ENCODE measurements around the gene THADA.
"Not testable (repeated sequence)": the region's sequence is repeated elsewhere in the genome, so short reads cannot be mapped to it uniquely, and the experiment has no call there.

Gene THADA

DNA sequence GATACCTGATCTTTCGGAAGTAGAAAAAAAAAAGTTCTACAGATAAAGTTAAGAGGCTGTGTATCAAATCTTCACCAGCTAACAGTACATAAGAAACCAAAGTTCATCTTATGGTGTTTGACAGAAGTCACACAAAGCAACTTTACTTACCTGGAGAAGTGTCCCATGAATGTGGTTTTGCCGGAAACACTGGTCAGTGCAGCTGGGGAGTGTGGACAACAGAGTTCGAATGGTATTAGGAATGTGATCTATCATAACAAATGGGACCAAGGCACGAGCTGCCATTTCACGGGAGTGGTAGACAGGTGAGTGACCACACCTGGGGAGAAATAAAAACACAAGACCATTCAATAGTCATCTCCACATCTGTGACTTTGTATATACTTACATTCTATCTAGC, 198.0 kb downstream of the THADA start:
- no peaks in the 10 kb centered on the region for H3K4me1 ChIP-seq (ENCODE audit: control insufficient read depth in 2 of 2, insufficient read depth in 2 of 2, low read length in 2 of 2)
- no peaks in the 10 kb centered on the region for H3K9me3 ChIP-seq (ENCODE audit: control insufficient read depth in 2 of 2, low read length in 2 of 2)
- H3K36me3 ChIP-seq (ENCODE audit: control insufficient read depth in 2 of 2, insufficient read depth in 2 of 2, low read length in 2 of 2), result peaks cover 3 to 4% of the 10 kb centered on the region in 2 donors
- H3K27me3 ChIP-seq (ENCODE audit: control insufficient read depth in 2 of 2, insufficient read depth in 2 of 2, low read length in 2 of 2), result no peaks in the 10 kb centered on the region
- H3K9ac ChIP-seq (ENCODE audit: low read depth in 1 of 2, low read length in 2 of 2), result no peak overlapping the region
- no peak overlapping the region for H3K27ac ChIP-seq (ENCODE audit: low read depth in 2 of 2, low read length in 2 of 2)
- no peak overlapping the region for H3K4me3 ChIP-seq (ENCODE audit: low read length in 2 of 2)

- Histone ChIP-seq H3K36me3 (ENCODE audit: control insufficient read depth in 2 of 2, insufficient read depth in 2 of 2, low read length in 2 of 2) (peaks cover 3 to 4% of the 10 kb centered on the region in 2 donors), H3K9me3 (ENCODE audit: control insufficient read depth in 2 of 2, low read length in 2 of 2) (no peaks in the 10 kb centered on the region), H3K4me3 (ENCODE audit: low read length in 2 of 2) (no peak overlapping the region), H3K27me3 (ENCODE audit: control insufficient read depth in 2 of 2, insufficient read depth in 2 of 2, low read length in 2 of 2) (no peaks in the 10 kb centered on the region), H3K4me1 (ENCODE audit: control insufficient read depth in 2 of 2, insufficient read depth in 2 of 2, low read length in 2 of 2) (no peaks in the 10 kb centered on the region), H3K9ac (ENCODE audit: low read depth in 1 of 2, low read length in 2 of 2) (no peak overlapping the region), H3K27ac (ENCODE audit: low read depth in 2 of 2, low read length in 2 of 2) (no peak overlapping the region)
These were observed 198.4 kb downstream of the THADA start for GRCh38 chr2:43397411-43397810.

- not testable (repeated sequence) for H3K36me3 ChIP-seq (ENCODE audit: control insufficient read depth in 2 of 2, insufficient read depth in 2 of 2, low read length in 2 of 2); H3K27ac ChIP-seq (ENCODE audit: low read depth in 2 of 2, low read length in 2 of 2); H3K27me3 ChIP-seq (ENCODE audit: control insufficient read depth in 2 of 2, insufficient read depth in 2 of 2, low read length in 2 of 2); H3K9me3 ChIP-seq (ENCODE audit: control insufficient read depth in 2 of 2, low read length in 2 of 2); H3K4me1 ChIP-seq (ENCODE audit: control insufficient read depth in 2 of 2, insufficient read depth in 2 of 2, low read length in 2 of 2); H3K9ac ChIP-seq (ENCODE audit: low read depth in 1 of 2, low read length in 2 of 2); H3K4me3 ChIP-seq (ENCODE audit: low read length in 2 of 2)
These were observed 199.5 kb downstream of the THADA start for GRCh38 chr2:43396344-43396743.

GRCh38 chr2:43393918-43394317, 201.9 kb downstream of the THADA start:
- Histone ChIP-seq H3K36me3 (ENCODE audit: control insufficient read depth in 2 of 2, insufficient read depth in 2 of 2, low read length in 2 of 2) (peaks cover 3 to 4% of the 10 kb centered on the region in 2 donors), H3K9me3 (ENCODE audit: control insufficient read depth in 2 of 2, low read length in 2 of 2) (no peaks in the 10 kb centered on the region), H3K4me1 (ENCODE audit: control insufficient read depth in 2 of 2, insufficient read depth in 2 of 2, low read length in 2 of 2) (no peaks in the 10 kb centered on the region), H3K4me3 (ENCODE audit: low read length in 2 of 2) (no peak overlapping the region), H3K27me3 (ENCODE audit: control insufficient read depth in 2 of 2, insufficient read depth in 2 of 2, low read length in 2 of 2) (no peaks in the 10 kb centered on the region), H3K9ac (ENCODE audit: low read depth in 1 of 2, low read length in 2 of 2) (no peak overlapping the region), H3K27ac (ENCODE audit: low read depth in 2 of 2, low read length in 2 of 2) (no peak overlapping the region)

DNA sequence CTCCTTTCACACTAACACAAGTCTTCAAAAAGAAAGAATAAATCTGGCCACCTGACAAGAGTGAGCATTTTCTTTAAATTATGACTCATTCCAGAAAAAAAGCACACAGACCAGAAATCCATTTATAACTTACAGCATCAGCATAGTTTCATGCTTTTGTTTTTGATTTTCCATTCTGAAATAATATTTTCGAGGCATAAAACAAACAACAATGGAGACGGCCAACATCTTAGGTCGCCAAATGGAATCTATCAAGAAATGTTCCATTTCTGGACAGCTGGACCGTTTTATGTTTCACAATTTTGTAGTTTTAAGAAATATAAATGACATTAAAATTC, 204.0 kb downstream of the THADA start:
- H3K4me3 ChIP-seq (ENCODE audit: low read length in 2 of 2), result no peak overlapping the region
- H3K4me1 ChIP-seq (ENCODE audit: control insufficient read depth in 2 of 2, insufficient read depth in 2 of 2, low read length in 2 of 2), result peaks cover 0 to 6% of the 10 kb centered on the region in 2 donors
- H3K9me3 ChIP-seq (ENCODE audit: control insufficient read depth in 2 of 2, low read length in 2 of 2), result no peaks in the 10 kb centered on the region
- H3K27ac ChIP-seq (ENCODE audit: low read depth in 2 of 2, low read length in 2 of 2), result no peak overlapping the region
- H3K9ac ChIP-seq (ENCODE audit: low read depth in 1 of 2, low read length in 2 of 2), result no peak overlapping the region
- H3K27me3 ChIP-seq (ENCODE audit: control insufficient read depth in 2 of 2, insufficient read depth in 2 of 2, low read length in 2 of 2), result no peaks in the 10 kb centered on the region
- no peaks in the 10 kb centered on the region for H3K36me3 ChIP-seq (ENCODE audit: control insufficient read depth in 2 of 2, insufficient read depth in 2 of 2, low read length in 2 of 2)

DNA sequence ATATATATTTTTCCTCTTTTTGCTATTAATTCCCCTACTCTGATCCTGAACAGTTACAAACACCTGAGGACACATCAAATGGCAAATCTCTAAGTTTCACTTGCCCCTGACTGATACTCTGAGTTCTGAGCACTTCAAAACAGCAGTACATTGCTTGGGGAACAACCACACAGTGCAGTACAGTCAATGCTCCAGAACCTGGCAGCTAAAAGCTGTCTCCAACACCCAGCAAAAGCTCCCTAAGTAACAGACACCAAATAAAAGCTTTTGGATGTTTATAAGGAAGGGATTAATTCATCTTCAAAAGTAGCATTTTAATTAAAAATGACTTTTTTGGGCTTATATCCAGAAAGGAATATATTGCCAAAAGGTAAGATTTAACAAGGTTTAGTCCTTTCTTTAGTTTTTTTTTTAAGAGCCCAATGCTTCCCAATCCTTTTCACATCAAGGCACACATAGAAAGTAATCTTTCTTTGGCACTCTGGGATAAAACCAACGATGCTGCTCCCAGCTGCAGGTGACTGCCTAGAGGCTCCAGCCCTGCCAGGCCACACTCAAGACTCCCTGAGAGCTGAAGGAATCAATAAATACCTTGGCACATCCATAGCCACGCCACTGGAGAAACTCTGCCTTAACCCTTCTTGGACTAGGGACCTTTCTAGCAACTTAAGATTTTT, 204.5 kb downstream of the THADA start:
- no peak overlapping the region for H3K9ac ChIP-seq (ENCODE audit: low read depth in 1 of 2, low read length in 2 of 2)
- no peaks in the 10 kb centered on the region for H3K27me3 ChIP-seq (ENCODE audit: control insufficient read depth in 2 of 2, insufficient read depth in 2 of 2, low read length in 2 of 2)
- H3K9me3 ChIP-seq (ENCODE audit: control insufficient read depth in 2 of 2, low read length in 2 of 2), result no peaks in the 10 kb centered on the region
- no peaks in the 10 kb centered on the region for H3K36me3 ChIP-seq (ENCODE audit: control insufficient read depth in 2 of 2, insufficient read depth in 2 of 2, low read length in 2 of 2)
- peaks cover 0 to 6% of the 10 kb centered on the region in 2 donors for H3K4me1 ChIP-seq (ENCODE audit: control insufficient read depth in 2 of 2, insufficient read depth in 2 of 2, low read length in 2 of 2)
- H3K27ac ChIP-seq (ENCODE audit: low read depth in 2 of 2, low read length in 2 of 2), result no peak overlapping the region
- H3K4me3 ChIP-seq (ENCODE audit: low read length in 2 of 2), result no peak overlapping the region

DNA sequence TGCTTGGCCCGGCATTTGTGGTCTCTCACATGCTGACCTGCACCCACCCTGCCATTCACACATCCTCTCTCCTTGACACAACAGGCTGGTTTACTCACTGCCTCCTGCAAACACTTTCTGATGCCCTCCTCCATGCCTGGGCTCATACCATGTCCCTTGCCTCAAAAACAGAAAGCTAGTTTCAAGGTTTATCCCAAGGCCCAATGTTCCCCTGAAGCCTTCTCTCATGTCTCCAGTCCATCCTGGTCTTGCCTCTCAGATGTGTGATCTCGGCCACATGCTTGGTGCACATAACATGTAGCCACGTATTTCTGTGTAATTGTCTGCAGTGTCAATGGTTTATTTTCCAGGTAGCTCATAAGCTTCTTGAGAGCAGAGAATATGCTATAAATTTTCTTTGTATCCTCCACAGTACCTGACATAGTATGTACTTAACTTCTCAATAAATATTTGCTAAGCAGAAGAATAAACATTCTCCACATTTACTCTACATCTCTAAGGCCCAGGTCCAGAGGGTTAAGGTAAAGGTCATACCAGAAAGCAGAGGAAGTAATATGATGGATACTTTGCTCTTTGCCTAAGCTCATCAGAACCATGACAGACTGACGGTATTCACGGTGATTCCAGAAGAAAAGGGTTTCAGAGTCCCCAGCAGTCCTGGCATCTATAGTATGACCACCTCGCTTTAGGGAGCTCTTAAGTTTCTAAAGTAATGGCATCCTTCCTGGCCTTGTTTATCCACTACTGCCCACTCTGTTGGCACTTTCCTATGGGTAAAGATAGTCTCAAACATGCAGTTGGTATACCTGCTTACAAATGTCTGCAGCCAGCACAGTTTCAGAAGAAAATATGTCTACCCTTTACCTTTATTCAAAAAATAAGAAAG, 206.0 kb downstream of the THADA start:
- Histone ChIP-seq H3K9me3 (ENCODE audit: control insufficient read depth in 2 of 2, low read length in 2 of 2) (no peaks in the 10 kb centered on the region), H3K9ac (ENCODE audit: low read depth in 1 of 2, low read length in 2 of 2) (no peak overlapping the region), H3K27ac (ENCODE audit: low read depth in 2 of 2, low read length in 2 of 2) (peak overlapping the region in 1 of 2 donors; percentile 10), H3K36me3 (ENCODE audit: control insufficient read depth in 2 of 2, insufficient read depth in 2 of 2, low read length in 2 of 2) (no peaks in the 10 kb centered on the region), H3K4me1 (ENCODE audit: control insufficient read depth in 2 of 2, insufficient read depth in 2 of 2, low read length in 2 of 2) (peaks cover 0 to 6% of the 10 kb centered on the region in 2 donors), H3K4me3 (ENCODE audit: low read length in 2 of 2) (no peak overlapping the region), H3K27me3 (ENCODE audit: control insufficient read depth in 2 of 2, insufficient read depth in 2 of 2, low read length in 2 of 2) (no peaks in the 10 kb centered on the region)

DNA sequence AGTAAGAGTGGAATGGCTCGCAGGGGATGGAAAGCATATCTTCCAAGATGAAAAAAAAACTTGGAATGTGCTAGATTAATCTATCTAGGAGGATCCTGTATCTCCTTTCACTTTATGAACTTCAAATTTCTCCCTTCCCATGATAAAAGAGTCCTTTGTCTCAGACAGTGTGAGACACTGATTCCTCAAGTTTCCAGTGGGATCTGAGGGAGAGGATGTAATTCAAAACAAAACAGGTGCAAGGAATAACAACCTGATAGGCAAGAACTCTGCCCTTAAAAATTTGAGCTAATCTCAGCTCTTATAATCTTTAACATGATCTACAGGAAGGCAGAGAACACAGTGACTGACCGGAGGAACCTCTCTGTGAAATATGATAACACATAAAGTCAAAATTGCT, 207.5 kb downstream of the THADA start:
- Histone ChIP-seq H3K36me3 (ENCODE audit: control insufficient read depth in 2 of 2, insufficient read depth in 2 of 2, low read length in 2 of 2) (no peaks in the 10 kb centered on the region), H3K27ac (ENCODE audit: low read depth in 2 of 2, low read length in 2 of 2) (no peak overlapping the region)

GRCh38 chr2:43387092-43388062, 208.5 kb downstream of the THADA start:
- no peak overlapping the region for H3K27ac ChIP-seq (ENCODE audit: low read depth in 2 of 2, low read length in 2 of 2)
- H3K4me3 ChIP-seq (ENCODE audit: low read length in 2 of 2), result no peak overlapping the region
- H3K36me3 ChIP-seq (ENCODE audit: control insufficient read depth in 2 of 2, insufficient read depth in 2 of 2, low read length in 2 of 2), result no peaks in the 10 kb centered on the region
- no peaks in the 10 kb centered on the region for H3K9me3 ChIP-seq (ENCODE audit: control insufficient read depth in 2 of 2, low read length in 2 of 2)
- peaks cover 0 to 6% of the 10 kb centered on the region in 2 donors for H3K4me1 ChIP-seq (ENCODE audit: control insufficient read depth in 2 of 2, insufficient read depth in 2 of 2, low read length in 2 of 2)
- H3K9ac ChIP-seq (ENCODE audit: low read depth in 1 of 2, low read length in 2 of 2), result no peak overlapping the region
- H3K27me3 ChIP-seq (ENCODE audit: control insufficient read depth in 2 of 2, insufficient read depth in 2 of 2, low read length in 2 of 2), result no peaks in the 10 kb centered on the region

More for the DNA sequence above, 207.5 kb downstream of the THADA start:
- peaks cover 0 to 6% of the 10 kb centered on the region in 2 donors for H3K4me1 ChIP-seq (ENCODE audit: control insufficient read depth in 2 of 2, insufficient read depth in 2 of 2, low read length in 2 of 2)
- no peak overlapping the region for H3K4me3 ChIP-seq (ENCODE audit: low read length in 2 of 2)
- H3K27me3 ChIP-seq (ENCODE audit: control insufficient read depth in 2 of 2, insufficient read depth in 2 of 2, low read length in 2 of 2), result no peaks in the 10 kb centered on the region
- no peak overlapping the region for H3K9ac ChIP-seq (ENCODE audit: low read depth in 1 of 2, low read length in 2 of 2)
- no peaks in the 10 kb centered on the region for H3K9me3 ChIP-seq (ENCODE audit: control insufficient read depth in 2 of 2, low read length in 2 of 2)
